Tibial nerve (tissue), 4 donors: ENCODE measurements around the gene SMIM38. TPM values are rescaled to one million over a fixed set of nuclear protein-coding genes. Genes with fewer than 3 reads are reported as not detected.
"Not testable (repeated sequence)": the region's sequence is repeated elsewhere in the genome, so short reads cannot be mapped to it uniquely, and the experiment has no call there.

Experiments
- DNase-seq, 2 donors: peaks; one replicate each; pipeline ENCODE4 v3.0.0-alpha.2; 2019; ENCODE audit warnings: low spot score in 2 of 2
- H3K27ac ChIP-seq, 4 donors: fragments of 200-600 bp; sonication (generic) in 3 of 4; one replicate each; pipeline ENCODE4 v1.5.1; 2017 to 2019; ENCODE audit warnings: mild to moderate bottlenecking in 1 of 4
- H3K27me3 ChIP-seq, 2 donors: fragments of 200-600 bp; sonication (generic) in 1 of 2; one replicate each; pipeline versions ENCODE4 v1.5.1 to v1.6.0; 2017 to 2019
- H3K36me3 ChIP-seq, 3 donors: fragments of 200-600 bp; sonication (generic); one replicate each; pipeline ENCODE4 v1.5.1; 2018 to 2019
- H3K4me1 ChIP-seq, 4 donors: fragments of 200-600 bp; sonication (generic) in 3 of 4; one replicate each; pipeline ENCODE4 v1.5.1; 2017 to 2019
- H3K4me3 ChIP-seq, 4 donors: fragments of 200-600 bp; sonication (generic) in 3 of 4; one replicate each; pipeline ENCODE4 v1.5.1; 2017 to 2019; ENCODE audit warnings: mild to moderate bottlenecking in 1 of 4, moderate library complexity in 1 of 4
- H3K9me3 ChIP-seq, 4 donors: fragments of 200-600 bp; sonication (generic) in 3 of 4; one replicate each; pipeline ENCODE4 v1.5.1; 2017 to 2019
- EP300 ChIP-seq, 2 donors: sonication (generic); formaldehyde crosslinking; IDR thresholded peaks; one replicate each; pipeline ENCODE4 v1.6.1; 2017; ENCODE audit warnings: antibody characterized with exemption in 2 of 2, mild to moderate bottlenecking in 1 of 2
- POLR2A ChIP-seq, 2 donors: fragments of 450-650 bp; IDR thresholded peaks; one replicate each; pipeline ENCODE4 v1.6.1; 2017; ENCODE audit warnings: antibody characterized with exemption in 2 of 2, mild to moderate bottlenecking in 2 of 2, moderate library complexity in 2 of 2
- WGBS, 2 donors: methylation state at CpG; one replicate each; pipeline ENCODE4 v1.1.5; 2018; 5-methylcytosine and 5-hydroxymethylcytosine counted together
- total RNA-seq, 4 donors: library from RNA; depleted of rRNA; stranded (reverse); fragments of >200 nt; gene quantifications; one replicate each; pipeline ENCODE4 v1.1.0, GENCODE V29; 2016
- TF ChIP-seq, protein P1 (sequence below), 5 experiments: fragments of 200-600 bp in 3 of 5; fragments of 450-650 bp in 2 of 5; sonication (generic) in 3 of 5; IDR thresholded peaks; one replicate each; pipeline ENCODE4 v1.5.1; 2016 to 2019; ENCODE audit warnings: antibody characterized with exemption in 5 of 5, mild to moderate bottlenecking in 3 of 5, moderate library complexity in 2 of 5

Gene SMIM38
- total RNA-seq, 4 donors from 2014 or later = 3.3 to 4.6 (median 4.1) TPM

DNA sequence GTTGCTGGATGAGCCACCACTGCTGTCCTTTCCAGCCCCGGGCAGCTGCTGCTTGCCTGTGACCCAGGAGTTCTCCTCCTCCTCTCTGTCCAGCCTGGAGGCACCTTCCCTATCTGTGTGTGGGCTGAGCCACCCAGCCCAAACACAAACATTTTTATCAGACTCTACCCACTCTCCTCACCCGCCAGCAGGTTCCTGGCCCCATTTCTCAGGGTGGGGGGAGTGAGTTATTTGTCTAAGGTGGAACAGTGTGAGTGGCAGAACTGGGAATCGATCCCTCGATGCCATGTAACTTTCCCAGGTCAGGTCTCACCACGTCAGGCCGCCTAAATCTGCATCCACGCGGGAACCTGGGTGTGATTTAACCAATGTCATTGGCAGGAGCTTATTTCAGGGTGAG lies 20.8 kb upstream of the SMIM38 start:
- Histone ChIP-seq H3K9me3 (peaks cover 0 to 5% (median 0%) of the 10 kb centered on the region in 4 donors), H3K27ac (no peak overlapping the region), H3K27me3 (no peaks in the 10 kb centered on the region), H3K4me3 (no peak overlapping the region), H3K36me3 (peaks cover 0 to 17% (median 0%) of the 10 kb centered on the region in 3 donors), H3K4me1 (peaks cover 0 to 24% (median 2%) of the 10 kb centered on the region in 4 donors)
- no peak for TF ChIP-seq EP300 (IDR thresholded peaks at IDR 0.05)
- TF ChIP-seq, protein P1, sequence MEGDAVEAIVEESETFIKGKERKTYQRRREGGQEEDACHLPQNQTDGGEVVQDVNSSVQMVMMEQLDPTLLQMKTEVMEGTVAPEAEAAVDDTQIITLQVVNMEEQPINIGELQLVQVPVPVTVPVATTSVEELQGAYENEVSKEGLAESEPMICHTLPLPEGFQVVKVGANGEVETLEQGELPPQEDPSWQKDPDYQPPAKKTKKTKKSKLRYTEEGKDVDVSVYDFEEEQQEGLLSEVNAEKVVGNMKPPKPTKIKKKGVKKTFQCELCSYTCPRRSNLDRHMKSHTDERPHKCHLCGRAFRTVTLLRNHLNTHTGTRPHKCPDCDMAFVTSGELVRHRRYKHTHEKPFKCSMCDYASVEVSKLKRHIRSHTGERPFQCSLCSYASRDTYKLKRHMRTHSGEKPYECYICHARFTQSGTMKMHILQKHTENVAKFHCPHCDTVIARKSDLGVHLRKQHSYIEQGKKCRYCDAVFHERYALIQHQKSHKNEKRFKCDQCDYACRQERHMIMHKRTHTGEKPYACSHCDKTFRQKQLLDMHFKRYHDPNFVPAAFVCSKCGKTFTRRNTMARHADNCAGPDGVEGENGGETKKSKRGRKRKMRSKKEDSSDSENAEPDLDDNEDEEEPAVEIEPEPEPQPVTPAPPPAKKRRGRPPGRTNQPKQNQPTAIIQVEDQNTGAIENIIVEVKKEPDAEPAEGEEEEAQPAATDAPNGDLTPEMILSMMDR (IDR thresholded peaks at IDR 0.05) = no peak
- TF ChIP-seq POLR2A (IDR thresholded peaks at IDR 0.05) = no peak
- no peak for DNase-seq
- WGBS, 2 donors = 90 to 92% methylated on average over 8 of the region's 8 CpGs

GRCh38 chr11:69135420-69136363 lies 20.0 kb upstream of the SMIM38 start:
- Histone ChIP-seq H3K4me3 (no peak overlapping the region), H3K27me3 (no peaks in the 10 kb centered on the region), H3K36me3 (peaks cover 0 to 17% (median 0%) of the 10 kb centered on the region in 3 donors), H3K9me3 (peaks cover 0 to 5% (median 0%) of the 10 kb centered on the region in 4 donors), H3K4me1 (peaks cover 0 to 24% (median 2%) of the 10 kb centered on the region in 4 donors), H3K27ac (no peak overlapping the region)
- peak in 1 of 2 donors; percentile 2 for DNase-seq
- TF ChIP-seq POLR2A (IDR thresholded peaks at IDR 0.05) = no peak
- no peak for TF ChIP-seq EP300 (IDR thresholded peaks at IDR 0.05)
- TF ChIP-seq, protein P1 (IDR thresholded peaks at IDR 0.05) = no peak
- WGBS, 2 donors = 73 to 78% methylated on average over 14 of the region's 14 CpGs

GRCh38 chr11:69136471-69136870 lies 19.3 kb upstream of the SMIM38 start:
- Histone ChIP-seq H3K27me3 (no peaks in the 10 kb centered on the region), H3K9me3 (peaks cover 0 to 5% (median 0%) of the 10 kb centered on the region in 4 donors), H3K4me1 (peaks cover 0 to 19% (median 2%) of the 10 kb centered on the region in 4 donors), H3K27ac (no peak overlapping the region), H3K36me3 (peaks cover 0 to 17% (median 0%) of the 10 kb centered on the region in 3 donors), H3K4me3 (no peak overlapping the region)
- TF ChIP-seq POLR2A (IDR thresholded peaks at IDR 0.05) (no peak), EP300 (IDR thresholded peaks at IDR 0.05) (no peak)
- TF ChIP-seq, protein P1 (IDR thresholded peaks at IDR 0.05) = no peak
- DNase-seq = peak in 1 of 2 donors; percentile 7
- WGBS, 2 donors = 100% methylated on average over 8 to 9 of the region's 9 CpGs

DNA sequence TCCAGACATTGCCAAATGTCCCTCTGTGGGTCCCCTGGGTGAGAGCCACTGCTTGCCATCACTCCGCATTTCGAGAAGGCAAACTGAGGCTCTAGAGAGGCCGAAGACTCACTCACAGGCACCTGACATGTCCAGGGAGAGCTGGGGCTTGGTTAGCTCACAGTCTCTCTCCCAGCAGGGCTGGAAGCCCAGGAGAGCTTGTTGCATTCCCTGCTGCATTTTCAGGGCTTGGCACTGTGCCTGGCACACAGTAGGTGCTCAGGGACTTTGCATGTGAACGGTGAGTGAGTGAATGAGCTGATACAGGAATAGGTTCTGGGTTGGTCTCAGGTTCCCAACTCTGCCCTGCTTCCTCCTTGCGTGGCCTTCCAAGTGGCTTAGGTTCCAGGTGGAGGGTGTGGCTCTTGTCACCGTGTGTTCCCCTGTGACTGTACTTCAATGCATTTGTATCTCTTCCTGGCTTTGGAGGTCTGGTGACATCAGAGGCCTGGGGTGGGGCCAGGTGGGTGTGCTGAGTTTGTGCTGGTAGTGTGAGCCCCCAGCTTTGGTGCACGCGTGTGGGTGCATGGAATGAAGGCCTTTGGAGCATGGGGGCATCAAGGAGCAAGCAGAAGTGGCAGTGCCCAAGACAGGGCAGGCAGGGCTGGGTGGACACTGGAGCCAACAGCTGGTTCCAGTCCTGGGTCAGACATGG lies 18.4 kb upstream of the SMIM38 start:
- H3K9me3 ChIP-seq = peaks cover 0 to 5% (median 0%) of the 10 kb centered on the region in 4 donors
- no peak overlapping the region for H3K27ac ChIP-seq
- WGBS, 2 donors = 89 to 95% methylated on average over 8 of the region's 8 CpGs
- H3K36me3 ChIP-seq = peaks cover 0 to 17% (median 0%) of the 10 kb centered on the region in 3 donors
- no peaks in the 10 kb centered on the region for H3K27me3 ChIP-seq
- no peak overlapping the region for H3K4me3 ChIP-seq
- peak in 1 of 2 donors; percentile 5 for DNase-seq
- peaks cover 0 to 10% (median 0%) of the 10 kb centered on the region in 4 donors for H3K4me1 ChIP-seq
- no peak for TF ChIP-seq POLR2A (IDR thresholded peaks at IDR 0.05)

DNA sequence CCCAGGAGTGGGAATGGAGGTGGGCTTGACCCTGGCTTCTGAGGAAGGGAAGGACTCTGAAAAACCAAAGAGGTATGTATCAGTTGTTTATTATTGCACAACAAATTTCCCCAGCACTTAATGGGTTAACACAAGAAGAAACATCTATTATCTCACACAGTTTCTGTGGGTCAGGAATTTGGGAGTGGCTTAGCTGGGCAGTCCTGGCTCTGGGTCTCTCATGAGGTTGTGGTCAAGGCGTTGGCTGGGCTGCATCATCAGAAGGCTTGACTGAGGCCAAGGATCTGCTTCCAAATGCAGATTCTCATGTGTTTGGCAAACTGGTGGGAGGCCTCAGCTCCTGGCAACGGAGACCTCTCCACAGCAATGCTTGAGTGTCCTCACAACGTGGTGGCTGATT lies 17.5 kb upstream of the SMIM38 start:
- H3K4me3 ChIP-seq = no peak overlapping the region
- no peak overlapping the region for H3K27ac ChIP-seq
- 18 to 21% methylated on average over 3 of the region's 3 CpGs for WGBS, 2 donors
- peaks cover 0 to 3% (median 0%) of the 10 kb centered on the region in 4 donors for H3K9me3 ChIP-seq
- peaks cover 0 to 10% (median 0%) of the 10 kb centered on the region in 4 donors for H3K4me1 ChIP-seq
- no peak for DNase-seq
- peaks cover 0 to 17% (median 0%) of the 10 kb centered on the region in 3 donors for H3K36me3 ChIP-seq
- H3K27me3 ChIP-seq = no peaks in the 10 kb centered on the region
- TF ChIP-seq, protein P1 (IDR thresholded peaks at IDR 0.05) = no peak
- no peak for TF ChIP-seq EP300 (IDR thresholded peaks at IDR 0.05)
- TF ChIP-seq POLR2A (IDR thresholded peaks at IDR 0.05) = no peak

- H3K9me3 ChIP-seq, DNase-seq, H3K27me3 ChIP-seq, H3K4me3 ChIP-seq: not testable (repeated sequence)
- H3K36me3 ChIP-seq = peaks cover 0 to 21% (median 0%) of the 10 kb centered on the region in 3 donors
- peak overlapping the region in 2 of 4 donors; percentile 15 to 38 for H3K27ac ChIP-seq
- WGBS, 2 donors = 85 to 90% methylated on average over 7 of the region's 7 CpGs
- peaks cover 0 to 10% (median 0%) of the 10 kb centered on the region in 4 donors for H3K4me1 ChIP-seq
Observed at GRCh38 chr11:69140161-69140560, 15.6 kb upstream of the SMIM38 start.
